Activated CD4-positive, CD25-positive, alpha-beta regulatory T cell (primary cell): ENCODE data around the gene PCSK1N.
"Not testable (repeated sequence)": the region's sequence is repeated elsewhere in the genome, so short reads cannot be mapped to it uniquely, and the experiment has no call there.

Experiments
- DNase-seq, 4 experiments: peaks; one replicate each; lab custom pipeline; 2025; lab: John Stamatoyannopoulos, UW

Gene PCSK1N

DNA sequence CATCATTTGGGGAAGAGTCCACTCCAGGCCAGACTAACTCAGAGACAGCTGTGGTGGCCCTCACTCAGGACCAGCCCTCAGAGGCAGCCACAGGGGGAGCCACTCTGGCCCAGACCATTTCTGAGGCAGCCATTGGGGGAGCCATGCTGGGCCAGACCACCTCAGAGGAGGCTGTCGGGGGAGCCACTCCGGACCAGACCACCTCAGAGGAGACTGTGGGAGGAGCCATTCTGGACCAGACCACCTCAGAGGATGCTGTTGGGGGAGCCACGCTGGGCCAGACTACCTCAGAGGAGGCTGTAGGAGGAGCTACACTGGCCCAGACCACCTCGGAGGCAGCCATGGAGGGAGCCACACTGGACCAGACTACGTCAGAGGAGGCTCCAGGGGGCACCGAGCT lies 12.4 kb downstream of the PCSK1N start:
- no peak for DNase-seq

DNA sequence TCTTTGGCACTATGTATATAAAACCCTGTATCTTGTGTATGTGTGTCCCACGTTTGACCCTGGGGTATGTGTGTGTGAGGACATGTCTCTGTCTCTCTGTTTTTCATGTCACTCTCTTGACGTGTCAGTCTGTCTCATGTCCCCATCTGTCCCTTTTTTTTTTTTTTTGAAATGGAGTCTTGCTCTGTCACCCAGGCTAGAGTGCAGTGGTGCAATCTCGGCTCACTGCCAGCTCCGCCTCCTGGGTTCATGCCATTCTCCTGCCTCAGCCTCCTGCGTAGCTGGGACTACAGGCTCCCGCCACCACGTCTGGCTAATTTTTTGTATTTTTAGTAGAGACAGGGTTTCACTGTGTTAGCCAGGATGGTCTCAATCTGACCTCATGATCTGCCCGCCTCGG lies 16.0 kb downstream of the PCSK1N start:
- not testable (repeated sequence) for DNase-seq

DNA sequence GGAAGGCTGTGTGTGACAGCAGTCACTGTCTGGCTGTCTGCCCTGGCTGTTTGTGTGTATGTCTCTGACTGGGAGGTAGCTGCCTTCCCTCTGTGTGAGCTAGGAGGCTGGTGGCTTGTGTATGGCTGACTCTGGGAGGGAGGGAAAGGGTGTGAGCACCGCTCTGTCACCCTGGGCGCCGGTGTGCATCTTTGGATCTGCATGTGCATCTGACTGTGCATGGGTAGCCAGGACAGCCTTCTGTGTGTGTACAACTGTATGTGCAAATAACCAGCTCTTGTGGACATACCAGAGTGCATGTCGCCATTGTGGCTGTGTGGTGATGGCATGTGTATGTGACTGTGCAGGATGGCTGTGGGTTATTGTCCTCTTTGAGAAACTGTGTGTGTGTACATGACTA lies 16.5 kb downstream of the PCSK1N start:
- DNase-seq = no peak

- DNase-seq = no peak
These were observed 17.3 kb downstream of the PCSK1N start for GRCh38 chrX:48818098-48818497.

DNA sequence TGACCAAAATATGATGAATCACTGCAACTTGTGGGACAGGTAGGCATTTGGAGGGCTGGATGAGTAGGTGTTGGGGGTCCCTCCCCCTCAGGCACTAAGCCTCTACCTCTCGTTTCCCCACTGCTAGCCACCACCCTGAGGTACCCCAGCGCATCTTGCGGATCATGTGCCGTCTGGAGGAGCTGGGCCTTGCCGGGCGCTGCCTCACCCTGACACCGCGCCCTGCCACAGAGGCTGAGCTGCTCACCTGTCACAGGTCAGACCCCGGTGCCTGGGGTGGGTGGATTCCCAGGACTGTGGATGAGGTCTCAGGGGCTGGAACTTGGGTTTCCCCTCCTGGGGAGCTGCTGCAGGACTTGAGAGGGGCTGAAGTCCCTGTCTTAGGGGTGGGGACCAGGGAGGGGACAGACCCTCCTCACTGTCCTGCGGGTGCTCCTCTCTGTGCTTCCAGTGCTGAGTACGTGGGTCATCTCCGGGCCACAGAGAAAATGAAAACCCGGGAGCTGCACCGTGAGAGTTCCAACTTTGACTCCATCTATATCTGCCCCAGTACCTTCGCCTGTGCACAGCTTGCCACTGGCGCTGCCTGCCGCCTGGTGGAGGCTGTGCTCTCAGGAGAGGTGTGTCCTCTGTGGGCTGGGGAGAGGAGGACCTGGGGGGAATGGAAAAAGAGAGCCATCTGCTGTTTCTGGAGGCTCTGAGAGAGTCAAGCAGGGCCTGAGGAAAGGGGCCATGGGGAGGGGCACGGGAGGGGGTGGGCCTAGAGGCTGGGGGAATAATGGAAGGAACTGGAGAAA lies 19.2 kb downstream of the PCSK1N start:
- no peak for DNase-seq

DNA sequence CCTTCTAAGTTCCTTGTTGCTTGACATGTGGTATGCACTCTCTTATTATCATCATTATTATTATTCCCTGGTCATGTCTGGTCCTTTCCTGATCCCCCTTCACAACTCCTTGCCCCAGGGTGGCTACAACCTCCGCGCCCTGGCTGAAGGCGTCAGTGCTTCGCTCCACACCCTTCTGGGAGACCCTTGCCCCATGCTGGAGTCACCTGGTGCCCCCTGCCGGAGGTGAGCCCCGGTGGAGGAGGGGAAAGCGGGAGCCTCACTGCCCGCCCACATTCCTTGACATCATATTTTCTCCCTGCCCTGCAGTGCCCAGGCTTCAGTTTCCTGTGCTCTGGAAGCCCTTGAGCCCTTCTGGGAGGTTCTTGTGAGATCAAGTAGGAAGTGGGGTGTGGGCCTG lies 20.1 kb downstream of the PCSK1N start:
- no peak for DNase-seq

- no peak for DNase-seq
These were observed 20.7 kb downstream of the PCSK1N start for GRCh38 chrX:48814722-48815121.

DNA sequence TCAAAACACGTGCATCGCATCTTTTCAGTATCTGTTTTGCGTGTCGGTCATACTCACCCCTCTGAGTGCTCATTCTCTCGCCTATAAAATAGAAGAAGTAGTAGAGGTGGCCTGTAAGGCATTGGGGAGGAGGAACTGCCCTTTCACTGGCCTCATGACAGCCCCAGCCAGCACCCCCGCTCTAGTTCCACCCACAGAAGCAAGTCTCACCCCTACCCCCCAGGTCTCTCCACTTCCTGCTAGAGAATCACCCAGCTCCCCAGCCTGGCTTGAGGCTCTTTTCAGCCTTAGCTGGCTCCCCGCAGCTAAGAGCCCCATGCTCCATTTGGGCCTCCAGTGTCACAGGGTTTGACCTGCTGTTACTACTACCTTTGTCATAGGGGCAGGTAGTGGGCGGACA lies 21.8 kb downstream of the PCSK1N start:
- DNase-seq = no peak

DNA sequence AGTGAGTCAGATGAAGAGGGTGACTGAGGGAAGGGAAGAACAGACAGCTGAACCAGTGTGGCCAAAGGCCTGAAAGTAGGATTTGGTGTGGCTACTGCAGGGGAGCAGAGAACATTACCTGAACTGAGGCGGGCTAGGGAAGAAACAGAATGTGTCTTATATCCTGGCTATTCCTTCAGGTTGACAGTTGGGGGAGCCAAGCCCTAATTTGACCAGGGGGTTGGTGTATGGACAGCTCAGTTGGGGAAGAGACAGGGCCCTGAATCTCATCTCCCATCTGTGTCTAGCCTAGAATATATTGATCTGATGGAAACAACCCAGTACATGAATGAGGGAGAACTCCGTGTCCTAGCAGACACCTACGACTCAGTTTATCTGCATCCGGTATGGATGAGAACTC lies 29.3 kb downstream of the PCSK1N start:
- DNase-seq = no peak

- DNase-seq = no peak
These were observed 32.6 kb downstream of the PCSK1N start for GRCh38 chrX:48802905-48803200.

DNA sequence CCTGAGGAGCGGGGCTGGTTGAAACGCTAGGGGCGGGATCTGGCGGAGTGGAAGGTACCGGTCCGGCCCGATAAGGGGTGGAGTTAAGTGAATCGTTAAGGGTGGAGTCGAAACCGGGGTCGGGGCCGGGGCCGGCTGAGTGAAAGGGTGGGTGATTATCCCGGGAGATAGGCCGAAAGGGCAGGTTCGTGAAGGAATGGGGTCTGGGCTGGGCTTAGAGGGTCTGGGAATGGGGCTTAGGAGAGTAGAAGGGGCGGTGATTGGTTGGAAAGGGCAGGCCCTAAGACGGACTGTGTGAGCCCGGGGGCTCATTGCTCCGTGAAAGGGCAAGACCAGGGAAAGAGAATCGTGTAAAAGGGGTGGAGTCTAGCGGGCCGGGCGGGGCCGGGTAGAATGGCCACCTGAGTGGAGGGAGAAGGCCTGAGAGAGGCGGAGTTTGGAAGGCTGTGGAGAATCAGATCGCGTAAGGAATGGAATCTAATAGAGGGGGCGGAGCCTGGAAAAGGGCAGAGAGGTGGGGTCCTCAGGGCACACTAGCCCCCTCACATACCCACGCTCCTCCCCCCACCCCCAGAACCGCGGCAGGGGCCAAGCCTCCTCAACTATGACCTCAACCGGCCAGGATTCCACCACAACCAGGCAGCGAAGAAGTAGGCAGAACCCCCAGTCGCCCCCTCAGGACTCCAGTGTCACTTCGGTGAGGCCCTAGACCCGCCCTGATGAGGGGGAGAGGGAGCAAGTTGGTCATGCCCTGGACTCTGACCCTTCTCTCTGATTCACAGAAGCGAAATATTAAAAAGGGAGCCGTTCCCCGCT lies 33.1 kb downstream of the PCSK1N start:
- DNase-seq = peak in 2 of 4 experiments; percentile 48 to 50

DNA sequence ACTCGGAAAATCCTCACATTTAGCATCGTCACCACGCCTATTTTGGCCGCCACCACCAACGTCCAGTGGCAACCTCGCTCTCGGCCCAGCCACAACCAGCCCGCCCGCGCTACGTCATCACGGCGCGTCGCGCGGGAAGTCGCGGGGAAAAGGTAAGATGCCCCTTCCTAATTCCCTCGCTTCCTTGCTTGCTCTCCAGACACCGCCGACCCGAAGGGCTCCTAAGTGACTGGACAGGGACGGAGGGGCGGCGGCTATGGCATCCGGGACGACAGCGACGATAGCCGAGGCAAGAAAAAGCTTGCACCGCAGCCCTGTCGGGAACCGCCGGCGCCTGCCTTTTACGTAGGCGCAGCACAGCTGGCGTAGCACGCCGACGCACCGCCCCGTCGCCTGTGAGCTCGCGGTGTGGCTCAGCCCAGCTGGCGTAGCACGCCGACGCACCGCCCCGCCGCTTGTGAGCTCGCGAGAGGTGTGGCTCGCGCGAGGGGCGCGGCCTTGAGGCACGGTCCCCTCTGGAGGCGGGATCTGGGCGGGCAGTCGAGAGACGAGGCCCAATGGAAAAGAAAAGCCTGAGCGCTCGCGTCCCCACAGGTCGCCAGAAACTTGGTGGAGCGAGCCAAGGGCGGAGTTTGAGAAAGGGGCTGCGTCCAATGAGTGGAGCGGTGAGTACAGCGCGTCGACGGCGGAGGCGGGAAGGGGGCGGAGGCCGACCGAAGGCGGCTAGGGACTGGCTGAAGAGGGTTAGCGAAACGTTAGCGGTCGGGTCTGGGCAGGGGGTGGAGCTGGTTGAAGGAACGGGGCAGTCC lies 33.9 kb downstream of the PCSK1N start, which contains the start of gene HDAC6:
Gene HDAC6 (plus strand): TSS at position 788 of the 809 bp plus-strand sequence. CDS start 626 bp downstream, outside the sequence.
- peak; percentile 89 to 96 (median 94) for DNase-seq

- no peak for DNase-seq
These were observed 34.7 kb downstream of the PCSK1N start for GRCh38 chrX:48800574-48801279.

- no peak for DNase-seq
These were observed 37.1 kb downstream of the PCSK1N start for GRCh38 chrX:48798318-48798717.

- DNase-seq = no peak
These were observed 40.4 kb downstream of the PCSK1N start for GRCh38 chrX:48794911-48795515.

DNA sequence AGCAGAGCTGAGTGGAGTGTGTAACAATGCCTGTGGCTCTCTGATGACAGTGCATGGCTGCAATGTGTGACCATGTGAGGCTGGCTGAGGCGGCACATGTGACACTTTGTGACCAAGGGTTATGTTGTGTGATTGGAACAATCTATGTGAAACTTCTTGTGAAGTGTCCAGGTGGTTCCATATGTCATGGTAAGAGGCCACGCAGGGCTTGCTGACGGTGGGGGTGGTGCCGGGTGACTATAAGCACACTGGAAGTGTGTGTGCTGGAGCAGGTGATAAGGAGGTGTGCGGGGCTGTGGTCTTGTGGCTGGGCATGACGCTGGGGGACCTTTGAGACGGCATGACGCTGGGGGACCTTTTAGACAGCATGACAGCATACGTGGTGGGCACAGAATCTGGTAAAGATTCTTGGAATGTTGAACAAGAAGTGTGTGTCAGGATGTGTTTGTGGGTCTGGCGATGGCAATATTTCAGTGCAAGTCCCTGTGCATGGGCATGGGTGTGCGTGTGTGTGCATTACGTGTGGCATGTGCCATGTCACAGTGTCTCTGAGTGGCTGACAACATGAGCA lies 41.0 kb downstream of the PCSK1N start:
- DNase-seq = no peak

DNA sequence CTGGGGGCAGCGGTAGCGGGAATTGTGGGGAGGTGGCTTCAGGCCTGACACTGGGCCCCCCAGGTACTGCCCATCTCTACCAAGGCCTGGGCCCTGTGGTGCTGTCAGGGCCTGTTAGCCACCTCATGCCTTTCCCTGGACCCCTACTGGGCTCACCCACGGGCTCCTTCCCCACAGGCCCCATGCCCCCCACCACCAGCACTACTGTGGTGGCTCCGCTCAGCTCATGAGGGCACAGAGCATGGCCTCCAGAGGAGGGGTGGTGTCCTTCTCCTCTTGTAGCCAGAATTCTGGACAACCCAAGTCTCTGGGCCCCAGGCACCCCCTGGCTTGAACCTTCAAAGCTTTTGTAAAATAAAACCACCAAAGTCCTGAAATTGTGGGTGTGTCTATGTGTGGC lies 41.5 kb downstream of the PCSK1N start:
- no peak for DNase-seq

GRCh38 chrX:48792219-48792618 lies 43.2 kb downstream of the PCSK1N start:
- DNase-seq = no peak

DNA sequence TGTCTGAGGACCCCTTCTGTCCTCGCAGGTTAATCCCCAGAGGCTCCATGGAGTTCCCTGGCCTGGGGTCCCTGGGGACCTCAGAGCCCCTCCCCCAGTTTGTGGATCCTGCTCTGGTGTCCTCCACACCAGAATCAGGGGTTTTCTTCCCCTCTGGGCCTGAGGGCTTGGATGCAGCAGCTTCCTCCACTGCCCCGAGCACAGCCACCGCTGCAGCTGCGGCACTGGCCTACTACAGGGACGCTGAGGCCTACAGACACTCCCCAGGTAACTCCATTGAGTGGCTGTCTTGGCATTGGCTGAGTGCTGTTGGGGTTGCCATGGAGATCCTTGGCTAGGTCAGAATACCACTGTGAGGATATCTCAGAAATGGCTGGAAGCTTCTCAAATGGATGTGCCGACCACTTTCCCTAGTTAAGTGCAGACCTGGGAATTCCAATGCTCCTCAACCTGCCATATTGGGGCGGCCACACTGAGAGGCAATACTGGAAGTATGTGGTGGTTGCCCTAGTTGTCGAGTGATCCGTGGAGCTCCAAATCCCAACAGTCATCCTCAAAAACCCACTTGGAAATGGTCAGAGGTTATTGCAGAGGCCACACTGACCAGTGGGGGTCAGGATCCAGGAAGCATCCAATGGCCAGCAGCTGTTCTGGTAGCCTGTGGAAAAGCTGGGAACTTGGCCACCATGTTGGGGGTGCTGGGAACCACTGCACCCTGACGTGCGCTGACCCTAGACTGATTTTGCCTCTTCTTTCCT lies 44.2 kb downstream of the PCSK1N start:
- DNase-seq = no peak

GRCh38 chrX:48790477-48790876 lies 44.9 kb downstream of the PCSK1N start:
- DNase-seq = no peak
